HG02798 (cell line): Measurements from ENCODE around the gene GRAMD2A.
"Not testable (repeated sequence)": the region's sequence is repeated elsewhere in the genome, so short reads cannot be mapped to it uniquely, and the experiment has no call there.

Experiments
- ATAC-seq: cut with Tn5 transposase; IDR thresholded peaks from one replicate; pipeline ENCODE4 v1.9.1; 2021; ENCODE audit warnings: mild to moderate bottlenecking; ENCODE audit not compliant: unreplicated experiment, poor library complexity

Gene GRAMD2A

GRCh38 chr15:72192416-72192815, 5.2 kb downstream of the GRAMD2A start:
- ATAC-seq, result no peak

- no peak for ATAC-seq
These were observed 8.2 kb downstream of the GRAMD2A start for GRCh38 chr15:72189250-72189902.

- no peak for ATAC-seq
These were observed 13.3 kb downstream of the GRAMD2A start for GRCh38 chr15:72184165-72184811.

- ATAC-seq, result no peak
These were observed 13.8 kb downstream of the GRAMD2A start for GRCh38 chr15:72183781-72184164.

- no peak for ATAC-seq
These were observed 14.9 kb downstream of the GRAMD2A start for GRCh38 chr15:72182673-72183072.

GRCh38 chr15:72182244-72182643, 15.3 kb downstream of the GRAMD2A start:
- ATAC-seq, result no peak

- ATAC-seq, result no peak
These were observed 16.7 kb downstream of the GRAMD2A start for GRCh38 chr15:72180761-72181324.

- no peak for ATAC-seq
These were observed 17.5 kb downstream of the GRAMD2A start for GRCh38 chr15:72179950-72180581.

- no peak for ATAC-seq
These were observed 18.5 kb downstream of the GRAMD2A start for GRCh38 chr15:72178976-72179585.

- ATAC-seq, result no peak
These were observed 20.8 kb downstream of the GRAMD2A start for GRCh38 chr15:72176743-72177142.

GRCh38 chr15:72176159-72176558, 21.4 kb downstream of the GRAMD2A start:
- no peak for ATAC-seq

- ATAC-seq, result no peak
These were observed 22.2 kb downstream of the GRAMD2A start for GRCh38 chr15:72175186-72176044.

- ATAC-seq, result no peak
These were observed 22.9 kb downstream of the GRAMD2A start for GRCh38 chr15:72174551-72175165.

GRCh38 chr15:72173864-72174550, 23.6 kb downstream of the GRAMD2A start:
- no peak for ATAC-seq

- ATAC-seq, result no peak
These were observed 24.2 kb downstream of the GRAMD2A start for GRCh38 chr15:72173401-72173800.

GRCh38 chr15:72172796-72173195, 24.8 kb downstream of the GRAMD2A start:
- ATAC-seq, result no peak

GRCh38 chr15:72171978-72172377, 25.6 kb downstream of the GRAMD2A start:
- ATAC-seq, result not testable (repeated sequence)

GRCh38 chr15:72170691-72171090, 26.9 kb downstream of the GRAMD2A start:
- no peak for ATAC-seq
